ENCODE measurements around the gene POPDC2.

DNA sequence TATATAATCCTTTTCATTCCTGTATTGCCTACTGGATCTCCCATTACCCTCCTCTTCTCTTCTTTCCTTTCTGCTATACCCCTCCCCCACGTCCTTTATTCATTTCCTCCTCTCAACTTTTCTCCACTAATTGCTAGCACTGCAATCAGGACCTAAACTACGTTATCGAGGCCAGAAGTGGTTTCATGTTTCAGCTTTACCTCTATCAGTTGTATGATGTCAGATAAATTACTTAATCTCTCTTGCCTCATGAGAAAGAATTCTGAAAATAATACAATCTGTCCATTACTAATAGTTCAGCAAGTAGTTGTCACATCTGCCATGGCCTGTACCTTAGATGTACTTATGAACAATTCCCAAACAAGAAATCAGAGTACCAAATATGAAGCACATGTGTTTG is 10.6 kb downstream of the POPDC2 start:
- TF ChIP-seq POLR2A (IDR thresholded peaks at IDR 0.05; ENCODE audit: low read length), result no peak
- no peak for TF ChIP-seq GATA1 (IDR thresholded peaks at IDR 0.05; ENCODE audit: low read depth, low read length)
